ENCODE results near the gene KATNAL1.

GRCh38 chr13:30165796-30166195 lies 141.6 kb downstream of the KATNAL1 start:
- TF ChIP-seq, protein P1, sequence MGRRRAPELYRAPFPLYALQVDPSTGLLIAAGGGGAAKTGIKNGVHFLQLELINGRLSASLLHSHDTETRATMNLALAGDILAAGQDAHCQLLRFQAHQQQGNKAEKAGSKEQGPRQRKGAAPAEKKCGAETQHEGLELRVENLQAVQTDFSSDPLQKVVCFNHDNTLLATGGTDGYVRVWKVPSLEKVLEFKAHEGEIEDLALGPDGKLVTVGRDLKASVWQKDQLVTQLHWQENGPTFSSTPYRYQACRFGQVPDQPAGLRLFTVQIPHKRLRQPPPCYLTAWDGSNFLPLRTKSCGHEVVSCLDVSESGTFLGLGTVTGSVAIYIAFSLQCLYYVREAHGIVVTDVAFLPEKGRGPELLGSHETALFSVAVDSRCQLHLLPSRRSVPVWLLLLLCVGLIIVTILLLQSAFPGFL (CRISPR knock-in tag; IDR thresholded peaks at IDR 0.05; ENCODE audit: borderline replicate concordance): no peak
- no peak for TF ChIP-seq JUN (CRISPR knock-in tag; IDR thresholded peaks at IDR 0.05)
- no peak for TF ChIP-seq ELF4 (CRISPR knock-in tag; IDR thresholded peaks at IDR 0.05; ENCODE audit: low read depth)
- no peak for TF ChIP-seq CTCF (IDR thresholded peaks at IDR 0.05)
- TF ChIP-seq NFYB (CRISPR knock-in tag; conservative IDR thresholded peaks at IDR 0.05; ENCODE audit: low read depth): no peak
- TF ChIP-seq SP1 (CRISPR knock-in tag; conservative IDR thresholded peaks at IDR 0.05): no peak
- no peak for TF ChIP-seq ZNF219 (CRISPR knock-in tag; IDR thresholded peaks at IDR 0.05; ENCODE audit: borderline replicate concordance)
- TF ChIP-seq FOXK1 (CRISPR knock-in tag; IDR thresholded peaks at IDR 0.05): no peak

Measured in WTC11 (cell line).